ENCODE results near the gene EMILIN3. TPM values are rescaled to one million over a fixed set of nuclear protein-coding genes. Genes with fewer than 3 reads are reported as not detected.

Gene EMILIN3
- total RNA-seq, 4 donors from 2014 or later: not detected

DNA sequence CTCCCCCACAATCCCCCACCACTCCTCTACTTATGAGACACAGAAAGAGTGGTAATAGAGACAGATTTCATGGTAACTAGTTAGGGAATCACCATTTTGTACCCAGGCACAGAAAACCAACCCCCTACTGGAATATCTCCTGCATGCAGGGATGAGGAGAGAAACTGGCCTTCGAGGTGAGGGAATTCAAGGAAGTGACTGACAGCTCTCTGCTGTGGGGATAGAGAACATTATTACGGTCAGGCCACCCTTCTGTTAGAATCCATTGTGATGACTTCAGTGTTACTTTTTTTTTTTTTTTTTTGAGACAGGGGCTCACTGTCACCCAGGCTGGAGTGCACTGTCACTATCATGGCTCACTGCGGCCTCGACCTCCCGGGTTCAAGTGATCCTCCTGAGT is 39.4 kb downstream of the EMILIN3 start:
- TF ChIP-seq, protein P1, sequence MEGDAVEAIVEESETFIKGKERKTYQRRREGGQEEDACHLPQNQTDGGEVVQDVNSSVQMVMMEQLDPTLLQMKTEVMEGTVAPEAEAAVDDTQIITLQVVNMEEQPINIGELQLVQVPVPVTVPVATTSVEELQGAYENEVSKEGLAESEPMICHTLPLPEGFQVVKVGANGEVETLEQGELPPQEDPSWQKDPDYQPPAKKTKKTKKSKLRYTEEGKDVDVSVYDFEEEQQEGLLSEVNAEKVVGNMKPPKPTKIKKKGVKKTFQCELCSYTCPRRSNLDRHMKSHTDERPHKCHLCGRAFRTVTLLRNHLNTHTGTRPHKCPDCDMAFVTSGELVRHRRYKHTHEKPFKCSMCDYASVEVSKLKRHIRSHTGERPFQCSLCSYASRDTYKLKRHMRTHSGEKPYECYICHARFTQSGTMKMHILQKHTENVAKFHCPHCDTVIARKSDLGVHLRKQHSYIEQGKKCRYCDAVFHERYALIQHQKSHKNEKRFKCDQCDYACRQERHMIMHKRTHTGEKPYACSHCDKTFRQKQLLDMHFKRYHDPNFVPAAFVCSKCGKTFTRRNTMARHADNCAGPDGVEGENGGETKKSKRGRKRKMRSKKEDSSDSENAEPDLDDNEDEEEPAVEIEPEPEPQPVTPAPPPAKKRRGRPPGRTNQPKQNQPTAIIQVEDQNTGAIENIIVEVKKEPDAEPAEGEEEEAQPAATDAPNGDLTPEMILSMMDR (IDR thresholded peaks at IDR 0.05; ENCODE audit: low read depth): no peak

DNA sequence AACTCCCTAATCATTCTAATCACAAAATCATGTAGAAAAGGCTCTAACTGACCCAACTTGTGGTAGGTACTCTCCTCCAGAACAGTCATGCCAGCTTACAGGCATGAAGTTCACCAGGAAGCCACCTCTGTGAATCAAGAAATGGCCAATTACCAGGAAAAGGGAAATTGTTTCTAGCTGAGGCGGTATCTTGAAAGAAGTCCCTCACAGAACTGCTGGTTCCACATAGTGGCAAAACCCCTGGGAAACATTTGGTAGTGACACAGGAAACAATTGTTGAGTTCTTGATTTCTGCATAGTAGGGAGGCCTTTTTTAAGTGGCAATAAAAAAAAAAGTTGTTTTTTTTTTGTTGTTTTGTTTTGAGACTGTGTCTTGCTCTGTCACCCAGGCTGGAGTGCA is 45.6 kb downstream of the EMILIN3 start:
- TF ChIP-seq, protein P1 (IDR thresholded peaks at IDR 0.05; ENCODE audit: low read depth): no peak

DNA sequence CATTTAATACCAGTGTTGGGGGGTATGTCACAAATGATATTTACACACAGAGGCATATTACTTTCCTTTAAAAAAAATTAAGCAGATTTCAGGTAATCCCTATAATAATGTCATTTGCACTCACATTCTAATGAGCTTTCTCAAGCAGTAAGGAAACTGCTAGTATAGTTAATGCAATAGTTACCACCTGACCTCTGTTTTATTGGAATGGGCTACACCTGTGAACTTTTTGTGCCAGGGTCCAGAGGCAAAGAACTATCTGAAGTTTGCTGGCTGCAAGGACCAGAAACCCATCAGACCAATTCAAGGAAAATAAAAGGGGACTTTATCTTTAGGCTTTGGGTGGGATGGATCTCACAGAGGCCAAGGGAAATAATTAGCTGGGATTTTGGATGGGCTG is 46.2 kb downstream of the EMILIN3 start:
- TF ChIP-seq, protein P1 (IDR thresholded peaks at IDR 0.05; ENCODE audit: low read depth): no peak

DNA sequence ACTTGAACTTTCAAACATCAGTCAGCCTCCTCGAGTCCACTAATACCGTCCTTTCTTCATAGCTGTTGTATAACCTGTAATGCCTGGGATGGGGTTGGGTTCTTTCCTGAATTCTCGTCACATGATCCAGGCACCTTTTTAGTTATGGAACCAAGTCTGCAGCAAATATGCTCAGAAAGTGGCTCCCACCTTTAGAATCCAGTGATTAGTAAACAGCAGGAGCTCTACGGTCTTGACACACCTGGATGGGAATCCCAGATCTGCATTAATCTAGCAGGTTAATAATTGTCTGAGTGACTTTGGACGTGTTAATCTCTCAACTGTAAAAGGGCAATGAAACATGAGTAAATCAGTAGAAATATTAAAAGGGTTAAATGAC is 48.4 kb downstream of the EMILIN3 start:
- TF ChIP-seq, protein P1 (IDR thresholded peaks at IDR 0.05; ENCODE audit: low read depth): no peak

DNA sequence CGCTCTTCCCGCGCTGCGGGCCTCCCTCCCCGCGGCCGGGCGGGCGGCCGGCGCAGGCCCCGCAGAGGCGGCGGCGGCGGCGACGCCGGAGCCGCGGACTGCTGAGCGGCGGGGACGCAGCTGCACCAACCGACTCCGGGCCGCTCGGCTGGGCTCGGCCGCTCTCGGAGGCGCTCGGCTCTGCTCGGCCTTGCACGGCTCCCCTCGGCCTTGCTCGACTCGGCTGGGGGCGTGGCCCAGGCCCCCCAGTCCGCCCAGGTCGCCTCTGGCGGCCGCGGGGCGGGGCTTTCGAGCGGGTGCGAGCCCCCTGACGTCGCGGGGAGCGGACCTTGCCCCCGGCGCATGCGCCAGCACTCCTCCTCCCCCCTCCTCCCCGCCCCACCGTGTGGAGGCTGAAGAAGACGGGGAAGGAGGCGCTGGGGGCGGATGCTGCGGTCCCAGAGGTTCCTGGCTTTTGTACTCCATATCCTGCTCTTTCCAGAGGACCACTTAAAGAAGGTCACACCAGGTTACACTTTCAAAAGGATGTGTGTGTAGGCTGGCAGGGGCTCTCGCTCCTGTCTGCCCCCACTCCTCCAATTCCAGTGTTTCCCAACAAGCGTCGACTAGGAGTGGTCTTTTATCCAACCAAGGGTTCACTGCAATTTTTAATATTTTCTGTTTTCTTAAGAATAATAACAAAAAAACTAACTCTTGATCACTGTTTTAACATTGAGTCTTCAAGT is 48.9 kb downstream of the EMILIN3 start, which contains the start of gene ZHX3:
Gene ZHX3, minus strand, starts transcription at position 186 of the 725 bp plus-strand sequence. CDS start 112,815 bp downstream, outside the sequence.
- TF ChIP-seq, protein P1 (IDR thresholded peaks at IDR 0.05; ENCODE audit: low read depth): no peak

DNA sequence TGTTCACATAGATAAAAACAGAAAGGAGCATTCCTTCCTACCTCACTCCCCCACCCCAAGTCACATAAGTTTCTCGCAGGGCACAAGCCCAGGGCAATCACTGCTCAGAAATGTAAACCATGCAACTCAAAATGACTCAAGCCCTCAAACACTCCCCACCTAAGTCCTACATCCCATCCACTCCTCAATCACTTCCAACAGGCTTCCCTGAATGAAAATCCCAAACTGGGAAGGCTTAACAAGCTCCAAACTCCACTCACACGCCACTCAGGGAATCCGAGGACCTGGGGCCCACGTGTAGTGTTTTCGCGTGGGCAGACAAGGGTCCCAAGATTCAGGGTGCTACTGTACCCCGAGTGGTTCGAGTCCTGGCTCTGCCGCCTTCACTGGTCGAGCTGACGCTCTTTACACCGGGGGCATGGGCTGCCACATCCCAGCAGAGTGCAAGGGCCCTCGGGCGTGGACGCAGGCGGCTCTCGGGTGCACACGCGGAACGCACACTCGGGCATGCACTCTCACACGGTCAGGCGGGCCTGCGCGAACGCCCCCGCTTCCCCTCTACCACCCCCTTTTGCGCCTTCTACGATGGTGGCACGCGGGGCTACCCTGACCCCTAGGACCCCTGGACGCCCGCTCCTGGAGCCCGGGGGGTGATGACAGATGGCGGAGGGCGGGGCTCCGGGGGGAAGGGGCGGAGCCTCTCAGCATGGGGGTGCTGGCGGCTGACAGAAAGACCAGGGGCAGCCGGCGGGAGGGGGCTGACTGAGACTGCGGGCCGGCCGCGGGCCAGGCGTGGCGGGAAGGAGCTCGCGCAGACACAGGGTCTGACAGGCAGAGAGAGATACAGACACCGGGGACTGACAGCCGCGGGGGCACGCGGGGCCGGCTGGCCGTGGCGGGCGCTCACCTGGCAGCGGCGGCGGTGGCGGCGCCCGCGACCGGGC is 49.7 kb downstream of the EMILIN3 start:
- TF ChIP-seq, protein P1 (IDR thresholded peaks at IDR 0.05; ENCODE audit: low read depth): no peak

DNA sequence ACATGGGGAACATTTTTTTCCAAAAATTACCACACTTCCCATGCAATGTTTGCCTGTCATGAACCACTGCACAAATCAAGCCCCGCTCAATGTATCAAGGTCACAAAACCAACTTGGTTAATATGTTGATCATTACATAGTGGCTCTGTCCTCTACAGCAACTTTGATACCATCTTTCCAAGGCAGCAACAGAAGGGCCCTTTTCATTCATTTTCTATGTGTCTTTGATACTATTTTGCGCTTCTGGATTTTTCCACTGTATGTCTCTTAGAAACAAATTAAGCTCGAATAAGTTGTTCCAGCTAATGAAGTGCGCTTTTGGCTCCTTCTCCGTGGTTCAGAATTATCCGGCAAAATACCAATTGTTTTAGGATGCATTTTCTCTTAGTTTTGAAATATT is 50.6 kb downstream of the EMILIN3 start:
- TF ChIP-seq, protein P1 (IDR thresholded peaks at IDR 0.05; ENCODE audit: low read depth): no peak

Data from subcutaneous adipose tissue (tissue), 4 donors.